Measurements from ENCODE around the gene IGSF21.

IGSF21 gene

DNA sequence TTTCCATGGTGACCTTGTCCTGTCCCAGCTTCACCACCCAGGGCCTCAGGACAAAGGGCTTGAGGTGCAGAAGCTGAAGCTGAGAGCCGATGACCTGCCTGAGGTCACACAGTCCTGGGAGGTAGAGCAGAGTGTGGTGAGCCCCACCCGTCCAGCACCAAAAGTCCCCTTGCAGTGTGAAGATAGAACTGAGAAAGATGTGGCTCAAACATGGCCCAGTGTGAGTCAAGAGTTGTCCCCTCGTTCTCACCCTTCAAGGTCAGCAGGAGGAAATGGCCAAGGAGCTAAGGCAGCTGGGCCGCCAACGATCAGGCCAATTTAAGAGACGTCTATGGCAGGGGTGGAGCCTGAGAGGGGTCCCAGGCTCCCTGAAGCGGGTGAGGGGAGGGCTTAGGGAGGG is 215.7 kb downstream of the IGSF21 start:
- DNase-seq (ENCODE audit: low read depth in 1 of 2, low spot score in 1 of 2): no peak

DNA sequence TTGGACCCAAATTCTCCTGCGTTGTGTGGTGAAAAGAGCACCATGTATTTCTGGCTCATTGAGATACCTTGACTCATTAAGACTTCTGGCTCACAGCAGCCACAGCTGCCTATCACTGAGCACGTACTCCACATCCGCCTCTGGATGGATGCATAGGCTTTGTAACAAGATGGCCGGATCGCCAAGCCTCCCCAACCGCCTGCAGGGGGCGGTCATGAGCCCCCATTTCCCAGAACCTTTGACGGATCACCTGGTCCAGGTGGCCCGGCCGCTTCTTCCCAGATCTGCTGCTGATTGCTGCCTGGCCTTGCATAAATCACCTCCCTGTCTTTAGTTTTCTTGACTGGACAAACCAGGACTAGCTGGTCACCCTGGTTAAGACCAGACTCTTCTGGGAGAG is 216.6 kb downstream of the IGSF21 start:
- DNase-seq (ENCODE audit: low read depth in 1 of 2, low spot score in 1 of 2): no peak

DNA sequence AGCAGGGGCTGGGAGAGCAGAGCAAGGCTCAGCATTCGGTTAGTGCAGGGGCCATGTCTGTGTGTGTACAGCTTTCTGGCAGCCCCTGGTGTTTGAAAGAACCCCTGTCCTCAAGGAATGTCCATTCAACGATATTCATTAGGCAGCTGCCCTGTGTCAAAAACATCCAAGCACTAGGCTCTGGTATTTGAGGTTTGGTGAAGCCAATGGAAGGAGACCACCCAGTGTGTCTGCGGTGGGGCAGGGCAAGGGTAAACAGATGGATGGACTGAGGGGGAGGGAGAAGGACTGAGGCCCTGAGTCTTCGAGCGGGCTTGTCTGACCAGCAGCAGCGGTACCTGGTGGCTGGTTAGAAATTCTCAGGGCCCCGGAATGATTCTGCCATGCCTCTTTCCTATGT is 217.5 kb downstream of the IGSF21 start:
- no peak for DNase-seq (ENCODE audit: low read depth in 1 of 2, low spot score in 1 of 2)

DNA sequence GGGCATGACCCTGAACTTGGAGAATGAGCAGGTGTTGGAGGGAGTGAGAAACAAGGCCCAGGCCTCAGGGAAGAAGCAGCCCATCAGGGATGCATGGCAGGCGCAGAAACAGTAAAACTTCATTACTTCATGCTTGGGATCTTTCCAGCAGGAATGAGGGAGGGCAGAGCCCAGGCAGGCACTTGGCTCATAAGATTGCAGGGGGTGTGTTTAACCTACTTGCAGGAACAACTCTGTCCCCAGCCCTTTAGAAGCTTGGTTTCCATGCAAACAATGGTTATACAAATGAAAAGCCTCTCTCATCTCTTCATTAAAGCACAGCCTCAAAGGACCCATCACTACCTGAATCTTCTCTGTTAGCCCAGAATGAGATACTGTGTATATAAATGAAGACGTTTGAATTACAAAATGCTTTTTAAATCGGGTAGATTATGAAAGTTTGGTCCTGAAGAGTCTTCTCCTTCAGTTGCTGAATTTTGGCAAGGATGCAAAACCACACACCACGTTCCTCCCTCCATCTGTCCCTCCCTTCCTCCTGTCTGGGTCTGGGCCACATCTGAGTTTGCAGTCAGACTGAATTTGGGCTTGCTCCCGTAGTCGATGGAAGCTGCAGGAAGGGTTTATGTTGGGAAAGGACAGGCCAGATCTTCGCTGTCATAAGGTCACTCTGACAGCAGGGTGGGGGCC is 218.8 kb downstream of the IGSF21 start:
- no peak for DNase-seq (ENCODE audit: low read depth in 1 of 2, low spot score in 1 of 2)

DNA sequence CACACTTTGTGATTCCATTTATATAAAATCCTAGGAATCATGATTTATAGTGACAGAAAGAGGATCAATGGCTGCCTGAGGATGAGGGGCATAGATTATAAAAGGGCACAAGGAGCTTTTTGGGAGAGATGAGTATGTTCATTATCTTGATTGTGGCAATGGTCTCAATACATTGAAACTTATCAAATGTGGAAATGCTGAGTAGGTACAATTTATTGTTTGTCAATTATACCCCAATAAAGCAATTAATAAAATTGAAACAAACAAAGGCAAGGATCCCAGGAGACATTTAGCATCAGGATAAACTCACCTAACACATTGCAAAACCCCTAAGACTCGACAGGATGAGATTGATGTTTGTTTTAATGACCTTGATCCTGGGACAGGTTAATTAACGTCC is 220.1 kb downstream of the IGSF21 start:
- no peak for DNase-seq (ENCODE audit: low read depth in 1 of 2, low spot score in 1 of 2)

DNA sequence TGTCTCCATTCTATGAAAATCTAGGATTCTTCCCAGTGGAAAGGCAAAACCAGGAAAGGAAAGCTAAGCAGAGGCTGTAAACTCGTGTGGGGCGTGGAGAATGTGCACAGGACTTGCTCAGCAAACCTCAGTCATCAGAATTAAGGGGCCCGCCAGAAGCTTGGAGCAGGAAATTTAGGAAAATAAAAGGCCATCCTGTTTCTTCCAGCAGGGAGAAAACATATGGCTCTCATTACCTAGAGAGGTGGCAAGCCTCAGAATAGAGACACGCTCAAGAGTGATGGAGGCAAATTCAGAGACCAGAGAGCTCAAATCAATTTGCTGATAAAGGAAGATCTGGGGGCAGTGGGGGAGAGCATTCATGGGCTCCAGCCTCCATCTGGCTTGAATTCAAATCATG is 221.2 kb downstream of the IGSF21 start:
- no peak for DNase-seq (ENCODE audit: low read depth in 1 of 2, low spot score in 1 of 2)

DNA sequence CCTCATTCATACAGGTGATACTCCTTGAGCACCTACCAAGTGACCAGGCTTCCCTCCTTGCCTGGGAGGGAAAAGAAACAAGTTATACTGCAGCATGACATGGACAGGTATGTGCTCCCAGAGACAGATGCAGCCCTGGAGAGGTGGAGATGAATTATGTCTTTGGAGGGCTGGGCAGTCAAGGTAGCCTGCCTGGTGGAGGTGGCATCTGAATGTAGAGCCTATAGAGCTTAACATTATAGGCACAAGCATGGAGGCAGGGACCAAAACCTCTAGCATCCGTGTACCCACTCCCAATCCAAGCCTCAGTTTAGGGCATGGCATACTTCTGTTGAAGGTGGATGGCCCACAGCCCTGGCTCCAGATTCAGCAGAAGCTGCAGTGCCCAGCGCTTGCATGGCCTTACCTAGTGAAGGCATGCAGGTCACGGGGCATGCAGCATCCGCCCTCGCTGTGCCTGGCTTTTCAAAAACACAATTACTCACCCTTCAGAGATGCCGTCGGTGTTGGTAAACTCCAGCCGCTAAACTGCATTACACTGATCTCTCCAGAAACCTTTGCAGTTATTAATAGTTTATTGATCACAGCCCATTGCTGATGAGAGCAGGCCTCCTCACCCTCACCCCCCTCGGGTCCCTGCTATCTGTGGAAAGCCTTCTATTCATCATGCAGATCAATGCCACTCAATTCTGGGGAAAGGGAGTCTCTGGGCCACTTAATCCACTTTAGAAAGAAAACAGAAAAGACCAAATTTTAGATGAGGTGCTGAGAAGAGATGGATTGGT is 222.1 kb downstream of the IGSF21 start:
- no peak for DNase-seq (ENCODE audit: low read depth in 1 of 2, low spot score in 1 of 2)

DNA sequence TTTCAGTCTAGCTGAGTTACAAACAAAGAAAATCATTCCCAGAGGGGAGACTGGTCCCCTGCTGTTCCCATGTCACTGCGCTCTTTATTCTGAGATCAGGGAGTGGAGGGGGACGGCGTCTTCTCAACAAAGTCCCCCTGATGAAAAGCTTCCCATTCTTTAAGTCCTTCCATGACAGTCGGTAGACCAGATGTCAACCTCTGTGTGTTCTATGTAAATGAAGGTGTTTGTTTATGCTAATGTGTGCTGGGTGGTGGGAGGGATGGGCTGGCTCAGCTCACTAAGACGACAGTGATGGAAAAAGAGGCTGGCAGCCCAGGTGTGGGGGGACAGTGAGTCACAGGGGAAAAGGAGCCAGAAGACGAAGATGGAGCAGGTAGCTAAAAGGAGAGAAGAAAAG is 225.0 kb downstream of the IGSF21 start:
- no peak for DNase-seq (ENCODE audit: low read depth in 1 of 2, low spot score in 1 of 2)

DNA sequence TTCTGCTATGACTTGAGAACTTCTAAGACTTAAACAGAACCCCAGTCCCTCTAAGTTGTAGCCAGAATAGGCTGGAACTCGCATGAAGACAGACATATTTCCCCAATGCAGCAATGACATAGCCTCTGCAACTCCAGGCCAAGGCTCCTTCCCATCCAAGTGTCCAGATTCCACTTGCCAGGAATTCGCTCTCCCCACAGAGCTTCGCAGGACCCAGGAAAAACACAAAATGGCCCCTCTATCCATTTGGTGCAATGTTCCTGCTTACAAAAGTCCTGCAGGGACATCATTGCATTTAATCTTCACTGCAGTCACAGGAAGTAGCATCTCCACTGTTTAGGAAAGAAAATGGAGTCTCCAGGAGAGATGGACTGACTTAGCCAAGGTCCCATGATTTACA is 225.6 kb downstream of the IGSF21 start:
- no peak for DNase-seq (ENCODE audit: low read depth in 1 of 2, low spot score in 1 of 2)

DNA sequence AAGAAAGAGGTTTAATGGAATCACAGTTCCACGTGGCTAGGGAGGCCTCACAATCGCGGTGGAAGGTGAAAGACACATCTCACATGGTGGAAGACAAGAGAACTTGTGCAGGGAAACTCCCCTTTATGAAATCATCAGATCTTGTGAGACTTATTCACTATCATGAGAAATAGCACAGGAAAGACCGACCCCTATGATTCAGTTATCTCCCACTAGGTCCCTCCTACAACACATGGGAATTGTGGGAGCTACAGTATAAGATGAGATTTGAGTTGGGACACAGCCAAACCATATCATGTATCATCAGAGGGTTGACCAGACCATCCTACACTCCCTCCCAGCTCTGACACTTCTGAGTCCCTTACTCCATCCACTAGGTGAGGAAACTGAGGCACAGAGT is 229.2 kb downstream of the IGSF21 start:
- no peak for DNase-seq (ENCODE audit: low read depth in 1 of 2, low spot score in 1 of 2)

DNA sequence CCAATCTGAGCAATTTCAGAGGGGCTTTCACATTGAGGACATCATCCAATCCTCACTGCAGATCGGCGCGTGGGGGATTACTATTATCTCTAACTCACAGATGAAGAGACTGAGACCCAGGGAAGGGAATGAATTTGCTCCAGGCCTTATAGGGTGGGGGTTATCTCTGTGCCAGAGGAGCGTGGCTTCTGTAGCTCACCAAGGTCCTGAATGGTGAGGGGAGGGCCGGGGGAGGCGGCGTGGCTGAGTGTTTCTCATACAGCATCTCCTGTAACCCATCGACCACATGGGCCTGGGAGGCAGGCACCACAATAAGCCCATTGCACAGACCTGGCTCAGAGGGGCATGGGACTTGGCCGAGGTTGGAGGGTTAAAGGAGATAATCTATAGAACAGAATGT is 230.2 kb downstream of the IGSF21 start:
- no peak for DNase-seq (ENCODE audit: low read depth in 1 of 2, low spot score in 1 of 2)

DNA sequence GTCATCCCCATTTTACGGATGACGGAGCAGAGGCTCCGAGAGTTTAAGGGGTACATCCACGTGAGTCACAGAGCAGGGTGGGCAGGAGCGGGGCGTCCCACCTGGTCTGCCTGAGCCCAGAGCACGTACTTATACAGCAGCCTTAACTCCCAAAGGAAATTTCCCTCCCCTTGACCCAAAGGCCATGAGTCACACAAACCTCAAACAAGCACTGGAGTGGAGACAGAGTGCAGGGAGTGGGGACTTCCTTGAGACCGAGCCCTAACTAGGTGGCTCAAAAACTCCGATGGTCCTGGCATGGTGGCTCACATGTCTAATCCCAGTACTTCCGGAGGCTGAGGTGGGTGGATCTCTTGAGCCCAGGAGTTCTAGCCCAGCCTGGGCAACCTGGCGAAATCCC is 231.6 kb downstream of the IGSF21 start:
- no peak for DNase-seq (ENCODE audit: low read depth in 1 of 2, low spot score in 1 of 2)

DNA sequence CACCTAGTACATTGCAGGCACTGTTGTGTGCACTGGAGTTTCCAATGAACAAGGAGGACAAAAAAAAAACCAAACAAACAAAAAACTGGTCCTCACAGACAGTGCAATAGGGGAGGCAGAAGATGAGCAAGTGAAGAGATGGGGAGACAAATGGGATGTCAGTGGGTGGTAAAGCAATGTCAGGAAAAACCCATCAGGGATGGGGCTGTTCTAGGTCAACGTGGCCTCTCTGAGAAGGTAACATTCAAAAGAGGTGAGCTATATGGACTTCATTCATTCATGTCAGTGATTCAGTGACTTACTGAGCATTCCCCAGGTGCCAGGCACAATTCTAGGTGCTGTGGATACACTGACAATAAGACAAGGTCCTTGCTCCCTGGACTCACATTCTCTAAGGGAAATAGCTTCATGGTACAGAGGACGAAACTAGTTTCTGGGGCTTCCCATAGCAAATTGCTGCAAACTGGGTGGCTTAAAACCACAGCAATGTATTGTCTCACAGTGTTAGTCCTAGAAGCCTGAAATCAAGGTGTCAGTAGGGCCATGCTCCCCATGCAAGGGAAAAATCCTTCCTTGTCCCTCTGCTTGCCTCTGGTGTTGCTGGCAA is 232.7 kb downstream of the IGSF21 start:
- DNase-seq (ENCODE audit: low read depth in 1 of 2, low spot score in 1 of 2): no peak

DNA sequence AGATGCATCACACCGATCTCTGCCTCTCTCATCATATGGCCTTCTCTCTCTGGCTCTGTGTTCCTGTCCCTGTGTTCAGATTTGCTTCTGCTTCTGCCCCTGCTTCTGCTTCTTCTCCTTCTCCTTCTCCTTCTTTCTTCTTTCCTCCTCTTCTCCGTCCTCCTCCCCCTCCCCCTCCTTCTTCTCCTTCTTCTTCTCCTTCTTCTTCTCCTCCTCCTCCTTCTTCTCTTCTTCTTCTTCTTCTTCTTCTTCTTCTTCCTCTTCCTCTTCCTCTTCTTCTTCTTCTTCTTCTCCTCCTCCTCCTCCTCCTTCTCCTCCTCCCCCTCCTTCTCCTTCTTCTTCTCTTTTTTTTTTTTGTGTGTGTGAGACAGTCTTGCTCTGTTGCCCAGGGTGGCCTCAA is 233.2 kb downstream of the IGSF21 start:
- no peak for DNase-seq (ENCODE audit: low read depth in 1 of 2, low spot score in 1 of 2)

DNA sequence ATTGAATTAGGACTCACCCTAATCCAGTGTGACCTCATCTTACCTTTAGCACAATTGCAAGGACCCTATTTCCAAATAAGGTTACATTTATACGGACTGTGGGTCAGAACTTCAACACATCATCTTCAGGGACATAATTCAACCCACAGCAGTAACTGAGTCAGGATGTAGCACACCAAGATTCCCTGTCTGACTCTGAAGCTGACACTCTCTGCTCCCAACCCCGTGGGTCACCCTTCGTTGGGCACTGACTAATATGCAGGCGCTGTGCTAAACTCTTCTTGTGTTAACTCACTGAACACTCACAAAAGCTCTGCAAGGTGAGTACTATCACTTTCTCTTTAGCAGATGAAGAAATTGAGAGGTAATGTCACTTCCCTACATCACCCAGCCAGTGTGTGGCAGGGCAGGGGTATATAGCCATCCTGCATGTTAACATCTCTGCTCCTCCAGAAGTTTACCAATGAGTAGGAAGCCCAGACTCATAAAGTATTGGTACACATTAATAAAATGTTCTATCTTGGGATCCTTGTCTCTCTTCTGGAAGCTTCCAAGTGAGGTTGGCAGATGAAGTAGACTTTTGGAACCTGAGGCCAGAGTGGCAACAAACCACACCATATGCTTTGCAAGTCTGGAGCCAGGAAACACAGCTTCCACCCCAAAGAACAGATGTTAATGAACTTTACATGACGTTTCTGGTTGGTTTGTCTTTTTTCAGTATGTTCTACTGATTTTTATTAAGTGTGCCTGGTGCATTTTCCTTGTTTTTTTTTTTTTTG is 233.9 kb downstream of the IGSF21 start:
- no peak for DNase-seq (ENCODE audit: low read depth in 1 of 2, low spot score in 1 of 2)

DNA sequence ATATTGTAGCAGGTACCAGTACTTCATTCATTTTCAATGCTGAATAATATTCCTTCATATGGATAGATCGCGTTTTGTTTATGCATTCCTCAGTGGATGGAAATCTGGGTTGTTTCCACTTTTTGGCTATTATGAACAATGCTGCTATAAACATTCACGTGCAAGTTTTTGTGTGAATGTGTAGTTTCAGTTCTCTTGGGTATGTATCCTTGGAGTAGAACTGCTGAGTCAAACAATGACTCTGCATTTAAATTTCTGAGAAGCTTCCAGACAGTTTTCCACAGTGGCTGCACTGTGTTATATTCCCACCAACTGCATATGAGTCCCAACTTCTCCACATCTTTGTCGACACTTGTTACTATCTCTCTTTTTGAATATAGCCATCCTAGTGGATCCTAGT is 235.1 kb downstream of the IGSF21 start:
- no peak for DNase-seq (ENCODE audit: low read depth in 1 of 2, low spot score in 1 of 2)

DNA sequence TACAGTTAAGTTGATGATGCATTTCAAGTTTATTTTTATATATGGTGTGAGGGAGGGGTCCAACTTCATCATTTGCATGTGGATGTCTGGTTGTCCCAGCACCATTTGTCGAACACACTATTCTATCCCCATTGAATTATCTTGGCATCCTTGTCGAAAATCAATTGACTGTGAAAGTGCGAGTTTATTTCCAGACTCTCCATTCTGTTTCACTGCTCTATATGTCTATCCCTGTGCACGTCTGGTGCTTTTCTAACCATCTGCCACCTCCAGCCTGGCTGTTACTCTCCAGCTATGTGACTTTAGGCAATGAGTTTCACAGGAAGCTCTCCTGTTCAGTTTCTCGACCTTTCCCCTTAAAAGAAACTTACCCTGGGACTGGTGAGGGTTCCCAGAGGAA is 236.0 kb downstream of the IGSF21 start:
- DNase-seq (ENCODE audit: low read depth in 1 of 2, low spot score in 1 of 2): no peak

DNA sequence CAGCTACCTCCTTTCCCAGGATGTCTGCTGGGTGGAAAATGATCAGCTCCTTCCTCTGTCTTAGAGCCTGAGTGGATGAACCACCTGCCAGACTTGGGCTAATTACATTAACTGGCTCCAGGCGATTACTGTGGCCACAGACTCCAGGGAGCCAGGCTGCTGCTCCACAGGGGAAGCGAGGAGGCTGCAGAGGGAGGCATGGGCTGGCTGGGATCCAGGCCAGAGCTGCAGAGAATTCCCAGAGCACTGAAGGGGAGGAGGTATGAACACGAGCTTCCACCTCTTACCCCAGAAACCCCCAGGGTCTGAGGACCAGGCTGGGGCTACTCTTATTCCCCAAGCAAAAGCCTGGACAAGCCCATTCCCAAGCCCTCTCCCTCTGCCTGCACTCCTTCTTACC is 237.2 kb downstream of the IGSF21 start:
- no peak for DNase-seq (ENCODE audit: low read depth in 1 of 2, low spot score in 1 of 2)

DNA sequence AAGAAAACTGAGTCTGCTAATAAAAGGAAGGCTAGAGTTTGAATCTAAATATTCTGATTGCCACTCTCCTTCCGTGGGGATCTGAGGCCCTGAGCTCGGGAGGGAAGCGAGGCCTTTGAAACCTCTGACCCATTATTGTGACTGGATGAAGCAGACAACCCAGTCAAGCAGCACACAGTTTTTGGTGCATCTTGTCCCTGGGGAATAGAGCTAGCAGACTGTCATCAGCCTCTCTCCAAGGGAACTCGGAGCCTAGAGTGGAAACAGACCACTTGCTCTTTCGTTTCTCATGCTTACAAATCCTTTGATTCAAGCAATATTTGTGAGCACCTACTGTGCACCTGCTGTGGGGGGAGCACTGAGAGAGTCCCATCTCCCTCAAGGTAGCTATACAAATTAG is 240.0 kb downstream of the IGSF21 start:
- DNase-seq (ENCODE audit: low read depth in 1 of 2, low spot score in 1 of 2): no peak

DNA sequence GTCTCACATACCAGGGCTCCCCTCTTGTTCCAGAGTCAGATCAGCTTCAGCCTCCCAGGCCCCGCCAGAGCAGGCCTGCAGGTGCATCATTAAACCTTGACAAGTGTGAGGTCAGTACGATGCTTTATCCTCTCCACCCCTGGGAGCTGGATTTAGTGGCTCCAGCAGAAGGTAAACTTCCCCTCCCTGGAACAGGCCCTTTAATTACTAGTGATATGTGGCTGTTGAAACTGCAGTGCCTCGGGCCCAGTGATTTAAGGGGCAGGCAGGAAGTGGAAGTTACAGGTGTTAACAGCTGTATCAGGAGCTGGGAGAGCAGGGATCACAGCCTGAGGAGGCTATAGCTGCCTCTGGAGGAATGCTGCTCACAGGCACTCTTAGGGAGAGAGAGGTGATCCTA is 240.8 kb downstream of the IGSF21 start:
- DNase-seq (ENCODE audit: low read depth in 1 of 2, low spot score in 1 of 2): no peak

DNA sequence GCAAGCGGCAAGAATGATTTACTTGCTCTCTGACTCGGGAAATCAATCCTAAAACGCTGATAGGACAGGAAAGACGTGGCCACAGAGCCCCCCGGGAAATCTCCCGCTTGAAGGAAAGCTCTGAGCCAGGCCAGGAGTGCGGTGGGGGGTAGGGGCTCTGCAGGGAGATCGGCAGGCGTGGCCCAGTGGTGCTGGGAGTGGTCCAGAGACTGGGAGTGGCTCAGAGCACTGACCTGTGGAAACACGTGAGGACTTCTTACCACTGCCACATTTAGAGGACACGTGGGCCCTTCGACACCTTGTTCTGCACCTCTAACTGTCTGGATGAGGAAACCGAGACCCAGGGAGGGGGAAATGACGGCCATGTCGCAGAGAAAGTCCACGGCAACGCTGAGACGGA is 243.1 kb downstream of the IGSF21 start:
- no peak for DNase-seq (ENCODE audit: low read depth in 1 of 2, low spot score in 1 of 2)

DNA sequence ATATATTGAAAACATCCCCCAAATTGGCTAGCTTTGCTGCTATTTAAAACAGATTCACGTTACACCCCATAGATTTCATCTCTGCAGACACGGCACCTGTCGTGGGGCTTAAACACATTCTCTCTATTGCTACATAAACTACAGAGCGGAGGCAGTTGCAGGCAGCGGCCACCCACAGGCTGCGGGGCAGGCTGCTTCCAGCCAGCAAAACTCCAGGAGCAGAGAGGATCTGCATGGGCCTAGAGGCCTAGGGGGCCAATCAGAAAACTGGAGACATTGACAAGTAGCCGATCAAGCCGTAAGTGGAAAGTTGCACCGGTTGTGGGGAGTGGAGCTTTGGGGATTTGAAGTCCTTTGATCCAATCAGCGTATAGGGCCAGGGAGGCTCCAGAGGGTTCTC is 244.1 kb downstream of the IGSF21 start:
- no peak for DNase-seq (ENCODE audit: low read depth in 1 of 2, low spot score in 1 of 2)
